GM12801 (cell line): ENCODE results near the gene RPS15.

Experiments
- CTCF ChIP-seq: IDR thresholded peaks from one replicate; pipeline ENCODE4 v1.5.1; 2011; ENCODE audit warnings: control low read depth; ENCODE audit not compliant: insufficient read length; ENCODE audit errors: extremely low read depth

Gene RPS15

GRCh38 chr19:1430246-1430645 is 8.0 kb upstream of the RPS15 start:
- TF ChIP-seq CTCF = no peak

GRCh38 chr19:1431759-1432506 is 6.3 kb upstream of the RPS15 start:
- TF ChIP-seq CTCF = no peak

GRCh38 chr19:1432507-1432887 is 5.7 kb upstream of the RPS15 start:
- no peak for TF ChIP-seq CTCF

- TF ChIP-seq CTCF = no peak
Observed at GRCh38 chr19:1433119-1434039, 4.8 kb upstream of the RPS15 start.

GRCh38 chr19:1434040-1434366 is 4.2 kb upstream of the RPS15 start:
- no peak for TF ChIP-seq CTCF

- no peak for TF ChIP-seq CTCF
Observed at GRCh38 chr19:1434577-1435060, 3.6 kb upstream of the RPS15 start.

- no peak for TF ChIP-seq CTCF
Observed at GRCh38 chr19:1435378-1435989, 2.7 kb upstream of the RPS15 start.
